ENCODE results near the gene TMEM208.

- TF ChIP-seq, protein P1, sequence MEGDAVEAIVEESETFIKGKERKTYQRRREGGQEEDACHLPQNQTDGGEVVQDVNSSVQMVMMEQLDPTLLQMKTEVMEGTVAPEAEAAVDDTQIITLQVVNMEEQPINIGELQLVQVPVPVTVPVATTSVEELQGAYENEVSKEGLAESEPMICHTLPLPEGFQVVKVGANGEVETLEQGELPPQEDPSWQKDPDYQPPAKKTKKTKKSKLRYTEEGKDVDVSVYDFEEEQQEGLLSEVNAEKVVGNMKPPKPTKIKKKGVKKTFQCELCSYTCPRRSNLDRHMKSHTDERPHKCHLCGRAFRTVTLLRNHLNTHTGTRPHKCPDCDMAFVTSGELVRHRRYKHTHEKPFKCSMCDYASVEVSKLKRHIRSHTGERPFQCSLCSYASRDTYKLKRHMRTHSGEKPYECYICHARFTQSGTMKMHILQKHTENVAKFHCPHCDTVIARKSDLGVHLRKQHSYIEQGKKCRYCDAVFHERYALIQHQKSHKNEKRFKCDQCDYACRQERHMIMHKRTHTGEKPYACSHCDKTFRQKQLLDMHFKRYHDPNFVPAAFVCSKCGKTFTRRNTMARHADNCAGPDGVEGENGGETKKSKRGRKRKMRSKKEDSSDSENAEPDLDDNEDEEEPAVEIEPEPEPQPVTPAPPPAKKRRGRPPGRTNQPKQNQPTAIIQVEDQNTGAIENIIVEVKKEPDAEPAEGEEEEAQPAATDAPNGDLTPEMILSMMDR (IDR thresholded peaks at IDR 0.05; ENCODE audit: insufficient read depth, low read depth, low read length): no peak
- no peak for TF ChIP-seq EZH2 (IDR thresholded peaks at IDR 0.05; ENCODE audit: insufficient read depth, low read length)
Measured at GRCh38 chr16:67192781-67193361, 34.1 kb upstream of the TMEM208 start.
